GM19438 (cell line): ENCODE measurements around the gene CACNB1.

Experiments used
- ATAC-seq: cut with Tn5 transposase; IDR thresholded peaks from one replicate; pipeline ENCODE4 v1.9.1; 2021; ENCODE audit warnings: low read depth; ENCODE audit not compliant: unreplicated experiment

CACNB1 gene

GRCh38 chr17:39225959-39226683 is 28.7 kb upstream of the CACNB1 start:
- ATAC-seq: no peak

GRCh38 chr17:39225308-39225958 is 28.0 kb upstream of the CACNB1 start, which contains the start of gene STAC2:
Gene STAC2 (minus strand): TSS chr17:39225945. CDS start chr17:39225502, 443 bp downstream.
- no peak for ATAC-seq

GRCh38 chr17:39224778-39225307 is 27.4 kb upstream of the CACNB1 start:
- ATAC-seq: no peak

- no peak for ATAC-seq
Observed at GRCh38 chr17:39223907-39224777, 26.7 kb upstream of the CACNB1 start.

GRCh38 chr17:39222866-39223834 is 25.7 kb upstream of the CACNB1 start:
- no peak for ATAC-seq

- ATAC-seq: no peak
Observed at GRCh38 chr17:39222151-39222550, 24.7 kb upstream of the CACNB1 start.

GRCh38 chr17:39221572-39221971 is 24.1 kb upstream of the CACNB1 start:
- ATAC-seq: no peak

- no peak for ATAC-seq
Observed at GRCh38 chr17:39219647-39220154, 22.2 kb upstream of the CACNB1 start.

- ATAC-seq: no peak
Observed at GRCh38 chr17:39218906-39219305, 21.4 kb upstream of the CACNB1 start.

GRCh38 chr17:39217734-39218369 is 20.4 kb upstream of the CACNB1 start:
- no peak for ATAC-seq

- no peak for ATAC-seq
Observed at GRCh38 chr17:39213852-39214251, 16.4 kb upstream of the CACNB1 start.

- ATAC-seq: no peak
Observed at GRCh38 chr17:39212841-39213480, 15.5 kb upstream of the CACNB1 start.

GRCh38 chr17:39212195-39212810 is 14.8 kb upstream of the CACNB1 start:
- no peak for ATAC-seq

GRCh38 chr17:39210093-39210434 is 12.6 kb upstream of the CACNB1 start:
- no peak for ATAC-seq

GRCh38 chr17:39209317-39210092 is 12.0 kb upstream of the CACNB1 start:
- no peak for ATAC-seq

- peak; percentile 50 for ATAC-seq
Observed at GRCh38 chr17:39208893-39209292, 11.4 kb upstream of the CACNB1 start.

- ATAC-seq: no peak
Observed at GRCh38 chr17:39208136-39208535, 10.7 kb upstream of the CACNB1 start.

GRCh38 chr17:39205112-39205526 is 7.7 kb upstream of the CACNB1 start:
- no peak for ATAC-seq
